ENCODE measurements around the gene MAGI1. TPM values are rescaled to one million over a fixed set of nuclear protein-coding genes. Genes with fewer than 3 reads are reported as not detected.

MAGI1 gene
- total RNA-seq, 1 donor = 0.27 TPM

DNA sequence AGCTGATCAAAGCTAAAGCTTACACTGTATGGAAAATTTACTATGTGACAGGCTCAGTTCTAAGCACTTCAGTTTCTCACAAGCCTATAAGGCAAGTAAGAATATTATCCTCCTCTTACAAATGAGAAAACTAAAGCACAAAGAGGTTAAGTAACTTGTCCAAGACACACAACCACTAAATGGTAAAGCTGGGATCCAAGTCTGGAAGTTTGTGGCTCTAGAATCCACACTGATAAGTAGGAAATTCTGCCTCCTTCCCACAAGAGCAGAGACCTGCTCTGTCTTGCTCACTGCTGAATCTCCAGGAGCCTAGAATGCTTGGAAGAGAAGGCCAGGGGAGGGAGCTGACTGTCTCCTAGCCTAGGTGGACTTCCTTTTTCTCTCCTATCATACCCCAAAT, 60.6 kb downstream of the MAGI1 start:
- DNase-seq (ENCODE audit: low read depth in 2 of 3, low spot score in 2 of 3) = no peak

DNA sequence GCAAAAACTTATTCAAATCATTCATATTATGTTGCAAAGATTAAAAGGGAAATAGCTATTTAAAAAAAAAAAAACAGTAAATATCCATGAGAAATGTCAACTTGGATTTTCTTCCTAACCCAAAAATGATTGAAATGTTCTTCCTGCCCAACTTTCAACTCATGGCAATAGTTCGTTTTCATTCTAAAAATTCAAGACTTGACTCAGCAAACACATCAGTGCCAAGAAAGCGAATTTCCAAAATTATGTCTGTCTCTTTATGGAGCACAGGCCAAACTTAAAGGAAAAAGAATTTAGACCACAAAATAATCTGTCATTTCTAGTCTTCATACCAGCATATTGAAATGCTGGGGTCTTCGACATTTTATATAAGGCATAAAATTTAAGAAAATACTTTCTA, 63.7 kb downstream of the MAGI1 start:
- DNase-seq (ENCODE audit: low read depth in 2 of 3, low spot score in 2 of 3) = no peak

DNA sequence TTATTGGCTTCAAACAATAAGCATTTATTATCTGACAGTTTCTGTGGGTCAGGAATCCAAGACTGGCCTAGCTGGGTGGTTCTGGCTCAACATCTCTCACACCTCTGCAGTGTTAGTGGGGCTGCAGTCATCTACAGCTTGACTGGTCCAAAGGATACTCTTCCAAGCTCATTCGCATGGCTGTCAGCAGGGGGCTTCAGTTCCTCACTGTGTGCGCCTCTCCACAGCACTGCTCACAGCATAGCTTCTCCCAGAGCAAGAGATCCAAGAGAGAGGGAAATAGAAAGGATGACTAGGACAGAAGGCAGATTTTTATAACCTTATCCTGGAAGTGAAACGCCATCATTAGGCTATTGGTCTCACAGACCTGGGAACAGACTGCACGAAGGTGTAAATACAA, 64.2 kb downstream of the MAGI1 start:
- DNase-seq (ENCODE audit: low read depth in 2 of 3, low spot score in 2 of 3) = no peak

DNA sequence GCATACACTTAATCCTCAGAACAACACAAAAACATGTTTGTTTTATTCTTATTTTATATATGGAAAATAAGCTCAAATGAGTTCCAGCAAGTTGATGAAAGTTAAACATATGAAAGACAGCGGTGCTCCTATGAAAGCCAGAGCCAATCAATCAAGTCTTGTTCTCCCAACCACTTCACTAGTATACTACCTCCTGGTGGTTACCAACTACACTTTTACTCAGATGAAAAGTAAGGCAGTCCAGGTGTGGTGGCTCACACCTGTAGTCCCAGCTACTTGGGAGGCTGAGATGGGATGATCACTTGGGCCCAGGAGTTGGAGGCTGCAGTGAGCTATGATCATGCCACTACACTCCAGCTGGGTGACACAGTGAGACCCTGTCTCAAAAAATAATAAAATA, 66.0 kb downstream of the MAGI1 start:
- no peak for DNase-seq (ENCODE audit: low read depth in 2 of 3, low spot score in 2 of 3)

DNA sequence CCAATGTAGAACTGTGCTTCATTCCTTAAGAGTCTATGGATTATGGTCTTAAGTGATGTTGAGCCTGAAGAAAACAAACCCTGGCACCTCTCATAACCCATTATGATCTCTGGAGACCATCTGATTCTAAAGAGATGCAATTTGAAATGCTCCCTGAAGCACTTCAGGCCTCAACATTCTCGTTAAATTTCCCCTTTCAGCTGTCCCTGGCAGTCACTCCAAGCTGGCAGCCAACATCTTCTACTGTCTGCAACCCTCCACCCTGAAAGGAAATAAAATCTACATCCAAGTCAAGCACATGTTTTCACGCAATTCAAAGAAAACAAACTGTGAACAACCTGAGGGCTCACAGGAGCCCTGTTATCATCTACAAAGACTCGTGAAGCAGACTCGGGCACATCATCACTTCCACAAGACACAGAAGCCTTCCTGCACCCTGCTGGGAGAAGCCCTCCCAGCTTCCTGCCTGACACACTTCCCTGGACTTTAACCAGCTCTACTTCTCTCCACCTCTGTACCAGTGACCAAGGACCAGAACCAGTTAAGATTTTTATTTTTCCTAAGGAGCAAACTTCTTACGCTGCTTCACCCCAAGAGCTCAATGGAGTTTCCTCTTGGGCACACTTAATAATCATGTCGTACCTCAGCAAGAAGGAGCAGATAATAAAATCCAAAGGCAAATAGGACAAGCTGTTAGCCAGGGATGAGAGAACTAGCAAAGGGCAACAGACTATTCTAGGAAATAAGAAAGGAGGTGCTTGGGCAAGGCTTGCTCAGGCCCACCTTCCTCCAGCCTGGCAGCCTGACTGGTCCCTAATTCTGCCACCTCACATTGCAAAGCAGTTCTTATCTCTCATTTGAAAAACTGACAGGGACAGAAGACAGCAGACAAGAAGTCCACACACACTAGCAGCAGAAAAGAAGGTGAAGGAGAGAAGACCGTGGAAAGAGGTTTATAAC, 67.1 kb downstream of the MAGI1 start:
- DNase-seq (ENCODE audit: low read depth in 2 of 3, low spot score in 2 of 3) = no peak

DNA sequence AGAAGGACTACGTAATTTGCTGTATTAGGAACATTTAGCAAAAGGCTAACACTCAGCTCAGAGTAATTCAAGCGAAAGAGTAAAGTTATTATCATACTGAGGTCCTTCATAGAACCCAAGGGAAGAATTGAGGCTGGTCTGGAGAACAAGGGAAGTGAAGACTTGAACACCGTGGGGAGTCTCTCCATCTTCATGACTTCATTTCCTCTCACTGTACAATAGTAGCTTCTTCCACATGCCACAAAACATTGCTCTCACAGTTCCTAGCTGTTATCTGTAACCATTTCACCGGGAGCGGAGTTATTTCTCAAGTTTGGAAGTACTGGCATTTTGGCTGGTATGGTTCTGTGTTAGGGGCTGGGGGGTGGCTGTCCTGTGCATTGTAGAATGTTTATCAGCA, 69.7 kb downstream of the MAGI1 start:
- no peak for DNase-seq (ENCODE audit: low read depth in 2 of 3, low spot score in 2 of 3)

DNA sequence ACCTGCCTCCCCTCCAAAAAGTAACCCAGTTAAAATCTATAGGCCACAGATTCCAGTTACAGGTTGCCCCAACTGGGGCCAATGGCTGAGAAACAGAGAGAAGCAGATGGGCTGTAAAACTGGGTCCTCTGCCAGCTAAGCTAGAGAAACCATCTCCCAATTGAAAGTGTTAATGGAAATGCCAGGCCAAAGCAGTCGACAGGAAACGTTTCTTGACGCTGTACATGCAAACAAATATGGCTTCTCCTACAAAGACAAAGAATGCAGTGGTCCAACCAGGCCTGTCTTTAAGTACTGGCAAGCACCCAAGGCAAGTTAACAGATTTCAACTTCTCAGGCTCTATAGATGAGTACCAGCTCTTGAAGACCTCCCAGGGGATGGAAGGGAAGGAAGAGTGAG, 71.3 kb downstream of the MAGI1 start:
- DNase-seq (ENCODE audit: low read depth in 2 of 3, low spot score in 2 of 3) = no peak

DNA sequence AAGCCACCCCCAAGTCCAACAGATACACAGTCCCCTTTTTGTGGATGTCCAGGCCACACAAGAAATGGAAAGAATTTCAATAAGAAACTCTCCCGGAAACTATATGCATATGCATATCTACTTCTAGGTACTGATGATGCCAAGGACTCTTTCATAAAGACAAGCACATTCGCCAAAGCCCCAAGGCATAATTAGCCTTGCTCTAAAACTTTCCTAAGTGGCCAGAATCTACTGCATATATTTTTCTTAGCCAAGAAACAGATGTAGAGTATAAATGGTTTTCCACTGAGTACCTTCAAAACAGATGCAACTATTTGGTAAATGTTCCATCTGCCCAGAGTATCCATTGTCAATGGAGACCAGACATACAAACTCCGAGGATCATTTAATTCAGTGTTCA, 73.9 kb downstream of the MAGI1 start:
- no peak for DNase-seq (ENCODE audit: low read depth in 2 of 3, low spot score in 2 of 3)

DNA sequence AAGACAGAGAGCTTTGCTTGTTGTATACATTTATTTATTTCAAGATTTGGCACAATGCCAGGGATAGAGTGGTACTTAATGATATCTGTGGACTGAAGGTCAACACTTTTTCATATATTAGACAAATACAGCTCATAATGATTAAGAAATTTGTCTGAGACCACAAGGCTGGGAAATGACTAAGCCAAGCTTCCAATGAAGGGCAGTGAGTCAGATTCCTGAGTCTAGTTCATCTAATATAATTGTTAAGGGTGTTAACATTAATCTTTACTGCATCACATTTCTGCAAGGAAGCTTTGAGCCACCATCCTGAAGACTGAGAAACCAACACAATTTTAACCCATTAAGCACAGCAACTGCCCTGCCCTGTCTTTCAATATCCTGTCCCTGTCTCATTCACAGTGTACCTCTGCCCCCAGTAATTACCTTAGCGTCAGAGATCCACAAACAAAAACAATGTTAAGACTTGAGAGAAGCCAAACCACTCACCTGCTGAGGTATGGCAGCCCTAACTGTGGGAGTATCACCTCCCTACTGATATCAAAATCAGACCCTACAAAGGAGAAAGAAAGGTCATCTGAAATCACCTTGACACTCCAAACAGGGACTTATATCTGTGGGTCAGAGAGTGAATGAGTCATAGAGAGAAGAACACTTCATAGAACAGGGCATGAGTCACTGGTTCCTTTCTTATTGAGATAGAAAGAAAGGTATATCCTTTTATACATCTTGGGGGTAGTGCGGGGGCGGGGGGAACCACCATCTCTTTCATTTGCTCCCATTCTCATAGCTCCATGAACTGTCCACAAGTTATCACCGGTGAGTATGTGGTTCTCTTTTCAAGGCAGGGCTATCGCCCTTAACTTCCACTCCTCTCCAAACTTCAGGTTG, 74.7 kb downstream of the MAGI1 start:
- DNase-seq (ENCODE audit: low read depth in 2 of 3, low spot score in 2 of 3) = no peak

DNA sequence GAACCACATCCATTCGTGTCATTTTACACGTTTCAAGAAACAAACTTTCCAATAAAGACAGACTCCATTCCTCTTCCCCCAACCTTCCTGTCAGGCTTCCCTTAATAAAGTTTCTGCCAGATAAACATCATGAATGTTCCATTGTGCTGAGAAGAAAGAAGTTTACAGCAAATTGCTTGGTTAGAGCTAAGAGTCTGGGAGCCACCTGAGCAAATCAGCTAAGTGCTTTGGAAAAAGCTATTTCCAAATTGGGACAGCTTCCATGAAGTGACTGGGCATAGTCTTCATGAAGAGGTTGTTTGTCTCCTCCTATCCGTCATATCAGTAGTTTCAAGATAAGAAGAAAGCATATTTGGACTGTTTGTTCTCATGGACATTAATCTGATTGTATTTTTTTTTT, 77.0 kb downstream of the MAGI1 start:
- no peak for DNase-seq (ENCODE audit: low read depth in 2 of 3, low spot score in 2 of 3)

DNA sequence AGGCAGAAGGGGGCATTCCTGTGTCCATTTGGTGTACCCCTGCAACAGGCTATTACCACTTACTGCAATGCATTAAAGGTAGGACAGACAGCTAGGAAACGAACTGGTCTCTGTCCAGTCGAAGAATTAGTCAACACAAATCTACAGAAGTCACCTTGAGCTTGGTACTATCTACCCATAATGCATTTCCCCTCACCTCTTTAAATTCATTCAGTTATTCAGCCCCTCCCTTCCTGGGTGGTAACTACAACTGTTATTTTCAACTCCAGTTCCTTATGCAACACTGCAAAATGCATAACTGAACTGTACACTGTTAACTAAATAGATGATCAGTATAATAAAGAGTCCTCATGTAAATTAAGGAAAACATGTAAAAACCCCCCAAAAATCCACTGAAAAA, 77.6 kb downstream of the MAGI1 start:
- no peak for DNase-seq (ENCODE audit: low read depth in 2 of 3, low spot score in 2 of 3)

DNA sequence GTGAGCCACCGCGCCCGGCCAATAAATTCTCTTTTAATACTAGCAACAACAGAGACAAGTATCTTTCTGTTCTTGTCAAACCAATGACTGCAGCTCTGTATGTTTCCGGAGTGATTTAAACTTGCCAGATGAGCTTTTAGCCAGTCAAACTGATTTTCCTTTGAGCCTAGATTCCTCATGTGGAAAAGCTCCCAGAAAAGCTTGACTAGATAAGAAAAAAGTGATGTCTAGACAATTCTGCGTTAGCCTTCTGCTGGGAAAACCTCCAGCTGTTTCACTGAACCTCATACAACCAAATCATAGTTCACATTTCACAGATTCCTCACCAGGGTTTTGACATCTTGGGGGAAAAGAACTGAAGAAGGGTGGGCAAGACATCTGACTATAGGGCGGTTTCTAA, 78.6 kb downstream of the MAGI1 start:
- no peak for DNase-seq (ENCODE audit: low read depth in 2 of 3, low spot score in 2 of 3)

DNA sequence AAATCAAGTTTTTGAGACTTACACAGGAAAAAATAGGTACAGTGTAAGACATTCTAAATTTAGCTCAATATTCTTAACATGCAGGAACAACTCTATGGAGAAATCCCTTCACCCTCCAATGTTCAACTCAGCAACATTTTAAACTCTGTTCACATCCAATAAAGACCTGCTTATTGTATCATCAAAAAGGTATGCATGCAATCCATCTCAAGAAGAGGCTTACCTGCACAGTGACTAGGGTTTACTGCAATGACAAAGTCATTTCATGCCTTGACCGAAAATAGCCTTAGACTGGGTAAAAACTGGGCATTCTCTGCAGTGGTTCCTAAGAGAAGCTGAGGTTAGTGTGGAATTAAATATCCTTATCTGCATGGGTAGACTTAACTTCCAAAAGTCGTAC, 80.5 kb downstream of the MAGI1 start:
- no peak for DNase-seq (ENCODE audit: low read depth in 2 of 3, low spot score in 2 of 3)

DNA sequence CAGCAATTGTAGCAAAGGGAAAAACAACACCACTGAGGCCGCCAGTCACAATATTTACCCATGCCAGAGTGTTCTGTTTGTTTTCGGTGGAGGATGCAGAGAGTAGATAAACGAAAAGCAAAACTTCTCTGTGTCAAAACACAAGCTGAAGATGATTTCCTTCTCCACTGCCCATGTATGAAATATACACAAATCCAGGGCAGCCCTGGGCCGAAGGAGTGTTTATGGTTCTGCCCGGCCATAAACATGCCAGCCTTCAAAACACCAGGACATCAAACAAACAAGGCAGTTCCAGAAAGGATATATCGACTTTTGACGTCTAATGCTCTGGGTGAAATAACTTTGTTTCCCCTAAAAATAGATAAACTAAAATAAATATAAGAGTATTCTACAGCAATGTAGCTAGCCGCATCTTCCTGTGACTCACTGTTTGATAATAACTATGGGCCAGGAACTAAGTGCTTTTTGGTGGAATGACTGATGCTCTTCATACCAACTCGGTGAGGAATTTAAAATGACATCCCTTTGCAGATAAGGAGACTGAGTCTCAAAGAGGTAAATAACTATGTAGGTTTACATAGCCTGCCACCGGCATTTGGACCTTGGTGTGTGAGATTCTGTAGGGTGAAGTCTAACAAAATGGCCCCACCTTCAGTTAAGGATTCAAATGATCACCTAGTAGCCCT, 82.8 kb downstream of the MAGI1 start:
- no peak for DNase-seq (ENCODE audit: low read depth in 2 of 3, low spot score in 2 of 3)

DNA sequence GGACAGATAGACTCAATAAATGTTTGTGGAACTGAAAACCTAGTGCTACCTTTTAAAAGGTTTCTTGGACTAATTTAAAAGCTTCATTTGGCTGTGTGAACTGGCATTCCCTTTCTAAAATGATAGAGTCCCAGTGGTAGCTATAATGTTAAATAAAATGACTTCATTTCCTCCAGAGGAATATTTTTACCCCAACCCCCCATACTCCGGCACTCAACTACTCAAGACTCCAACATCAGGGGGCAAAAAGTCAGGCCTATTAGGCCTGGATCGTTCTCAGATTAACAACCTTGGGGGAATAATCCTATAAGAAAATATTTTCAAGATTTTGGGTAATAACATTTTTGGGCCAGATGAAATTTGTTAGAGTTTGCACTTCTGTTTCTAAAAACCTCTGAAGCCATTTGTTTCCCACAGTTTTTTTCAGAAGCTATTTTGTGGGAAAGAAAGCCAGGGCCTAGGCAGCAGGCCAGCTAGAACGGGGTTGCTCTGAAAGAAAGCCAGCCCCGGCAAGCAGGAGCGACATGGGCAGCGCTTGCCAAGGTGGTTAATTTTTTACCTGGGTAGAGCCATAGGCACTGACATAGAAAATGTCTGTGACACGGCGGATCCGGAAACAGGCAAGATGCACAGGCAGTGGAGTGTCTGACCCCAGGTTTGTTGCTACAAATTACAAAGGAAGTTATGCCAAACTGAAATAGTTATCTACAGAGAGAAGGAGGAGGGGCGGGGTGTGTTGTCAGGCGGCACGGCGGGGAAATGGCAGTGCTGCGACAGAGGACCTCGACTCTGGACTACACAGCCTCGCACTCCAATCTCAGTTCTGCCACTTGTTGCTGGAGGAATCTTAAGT, 84.6 kb downstream of the MAGI1 start:
- DNase-seq (ENCODE audit: low read depth in 2 of 3, low spot score in 2 of 3) = no peak

DNA sequence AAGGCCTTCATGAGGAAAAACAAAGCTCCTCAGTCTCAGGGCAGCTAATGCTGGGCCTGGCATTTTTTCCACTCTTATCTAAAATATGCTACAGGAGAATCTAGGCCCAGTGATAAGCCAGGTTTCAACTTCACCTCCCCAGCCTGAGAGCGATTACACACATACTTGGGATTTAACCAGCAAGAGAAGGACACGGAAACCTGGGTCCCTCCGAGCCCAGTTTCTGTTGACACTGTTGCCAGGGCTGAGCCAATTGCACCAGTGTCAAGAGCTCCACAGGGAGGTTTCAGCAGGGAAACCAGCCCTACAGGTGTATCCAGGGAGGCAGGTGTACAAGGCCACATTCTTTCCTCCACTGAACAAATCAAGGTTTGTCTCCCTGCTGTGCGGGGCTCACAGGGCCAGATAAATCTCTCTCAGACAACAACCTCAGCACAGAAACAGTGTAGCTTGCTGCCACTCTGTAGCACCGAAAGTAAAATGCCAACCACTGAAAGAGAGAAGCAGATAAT, 85.4 kb downstream of the MAGI1 start:
- DNase-seq (ENCODE audit: low read depth in 2 of 3, low spot score in 2 of 3) = no peak

DNA sequence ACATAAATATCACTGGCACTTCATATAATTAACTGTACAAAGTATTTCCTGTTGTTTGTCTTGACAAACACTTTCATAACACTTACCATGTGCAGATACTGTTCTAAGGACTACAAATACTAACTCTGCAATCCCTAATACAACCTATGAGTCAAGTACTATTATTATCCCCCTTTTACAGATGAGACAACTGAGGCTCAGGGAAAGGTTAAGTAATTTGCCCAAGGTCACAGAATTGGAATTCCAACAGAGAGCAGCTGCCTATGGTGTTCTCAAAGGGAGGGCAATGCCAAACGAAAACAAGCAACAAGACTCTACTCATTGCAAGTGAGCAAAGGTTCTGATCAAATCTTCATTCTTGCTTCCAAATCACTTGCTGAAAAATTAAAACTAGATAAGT, 85.9 kb downstream of the MAGI1 start:
- DNase-seq (ENCODE audit: low read depth in 2 of 3, low spot score in 2 of 3) = no peak

DNA sequence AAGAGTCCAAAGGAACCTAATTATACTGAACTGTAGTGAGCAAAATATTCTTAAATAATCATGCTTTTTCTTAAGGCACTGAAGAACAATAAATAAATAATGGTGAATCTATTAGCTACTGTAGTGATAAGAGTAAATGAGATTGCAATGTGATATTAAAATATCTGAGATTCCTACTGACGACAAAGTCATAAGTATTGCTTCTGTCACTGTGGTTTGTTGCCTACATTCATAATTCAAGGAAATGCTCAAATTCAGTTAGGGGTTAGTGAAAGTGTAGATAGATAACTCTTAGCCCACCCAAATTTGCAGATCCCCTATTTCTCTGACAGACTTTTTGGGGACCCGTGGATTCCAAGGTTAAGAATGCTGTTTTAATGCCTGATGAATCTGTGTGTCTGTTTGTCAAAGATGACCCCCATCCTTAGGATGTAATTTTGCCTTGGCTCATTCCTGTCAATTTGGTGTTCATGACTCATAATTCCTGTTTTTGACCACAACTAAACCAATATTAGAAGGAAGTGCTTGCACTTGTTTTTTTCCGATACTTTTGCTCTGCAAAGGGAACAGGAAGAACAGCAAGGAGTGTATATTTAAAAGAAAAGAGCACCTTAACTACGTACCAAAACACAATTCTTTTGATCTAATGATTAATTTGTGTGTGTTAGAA, 86.7 kb downstream of the MAGI1 start:
- no peak for DNase-seq (ENCODE audit: low read depth in 2 of 3, low spot score in 2 of 3)

Measured in hematopoietic multipotent progenitor cell (in vitro differentiated cells).